Vagina (tissue), 2 donors: Measurements from ENCODE around the gene NRP2.

Experiments
- CTCF ChIP-seq, 3 experiments: fragments of 450-650 bp in 2 of 3; fragments of 200-600 bp in 1 of 3; sonication (generic) in 1 of 3; IDR thresholded peaks; one replicate each; pipeline ENCODE4 v1.5.1; 2017 to 2019; ENCODE audit warnings: antibody characterized with exemption in 3 of 3, mild to moderate bottlenecking in 2 of 3, moderate library complexity in 2 of 3
- POLR2AphosphoS5 ChIP-seq, 2 donors: sonication (generic); formaldehyde crosslinking; IDR thresholded peaks; one replicate each; pipeline ENCODE4 v1.9.0; 2017; ENCODE audit warnings: antibody characterized with exemption in 2 of 2, mild to moderate bottlenecking in 2 of 2, low read depth in 1 of 2; ENCODE audit not compliant: insufficient read depth in 1 of 2

DNA sequence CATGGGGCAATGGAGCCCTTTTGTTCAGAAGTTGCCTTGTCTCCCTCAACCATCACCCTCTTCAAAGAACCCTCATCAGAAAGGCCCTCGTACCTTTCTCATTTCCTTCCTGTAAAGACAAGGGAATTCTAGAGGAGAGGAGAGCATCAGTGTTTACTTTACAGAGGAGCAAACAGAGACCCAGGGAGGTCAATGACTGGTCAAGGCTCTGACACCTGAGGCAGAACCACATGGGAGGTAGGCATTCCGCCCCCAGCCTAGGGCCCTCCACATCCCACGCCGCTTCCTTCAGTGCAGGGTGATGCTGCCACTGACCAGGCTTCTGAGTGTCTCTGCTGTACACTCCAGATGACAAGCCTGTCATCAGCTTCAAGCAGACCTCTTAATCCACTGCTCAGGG, 104.7 kb downstream of the NRP2 start:
- TF ChIP-seq CTCF (IDR thresholded peaks at IDR 0.05) (no peak), POLR2AphosphoS5 (IDR thresholded peaks at IDR 0.05; ENCODE audit: insufficient read depth in 1 of 2, low read depth in 1 of 2) (no peak)
